Tibial nerve (tissue), 4 donors: ENCODE measurements around the gene MAG.

Source experiments
- CTCF ChIP-seq, 5 experiments: fragments of 200-600 bp in 3 of 5; fragments of 450-650 bp in 2 of 5; sonication (generic) in 3 of 5; IDR thresholded peaks; one replicate each; pipeline ENCODE4 v1.5.1; 2016 to 2019; ENCODE audit warnings: antibody characterized with exemption in 5 of 5, mild to moderate bottlenecking in 3 of 5, moderate library complexity in 2 of 5
- EP300 ChIP-seq, 2 donors: sonication (generic); formaldehyde crosslinking; IDR thresholded peaks; one replicate each; pipeline ENCODE4 v1.6.1; 2017; ENCODE audit warnings: antibody characterized with exemption in 2 of 2, mild to moderate bottlenecking in 1 of 2
- POLR2A ChIP-seq, 2 donors: fragments of 450-650 bp; IDR thresholded peaks; one replicate each; pipeline ENCODE4 v1.6.1; 2017; ENCODE audit warnings: antibody characterized with exemption in 2 of 2, mild to moderate bottlenecking in 2 of 2, moderate library complexity in 2 of 2

DNA sequence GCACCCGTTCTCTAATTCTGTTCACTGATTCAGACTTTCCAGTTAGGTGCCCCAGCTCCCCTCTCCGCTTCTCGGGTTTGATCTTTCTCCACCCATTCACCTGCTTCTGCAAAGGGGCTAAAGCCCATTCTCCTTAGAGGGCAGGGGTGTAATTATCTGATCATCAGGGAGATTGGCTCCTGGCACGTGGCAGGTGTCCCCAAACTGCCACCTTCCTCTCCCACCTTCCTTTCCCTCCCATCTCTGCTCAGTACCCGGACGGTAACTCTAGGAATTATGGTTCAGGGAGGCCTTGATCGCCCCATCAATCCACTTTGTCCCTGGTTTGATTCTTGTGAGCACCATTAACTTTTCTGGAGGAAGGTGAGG lies 56.0 kb downstream of the MAG start:
- TF ChIP-seq CTCF (IDR thresholded peaks at IDR 0.05) (no peak), POLR2A (IDR thresholded peaks at IDR 0.05) (no peak), EP300 (IDR thresholded peaks at IDR 0.05) (no peak)
